Activated CD4-positive, alpha-beta T cell treated with anti-CD3 and anti-CD28 coated beads, Interleukin-2, amount 10 ng/mL, durations not matched to agents 24 days and 14 days (primary cell): Measurements from ENCODE around the gene AK8. TPM values are rescaled to one million over a fixed set of nuclear protein-coding genes. Genes with fewer than 3 reads are reported as not detected.

Experiments
- DNase-seq: peaks from one replicate; pipeline ENCODE4 v3.0.0; 2022
- H3K27ac Mint-ChIP-seq: one replicate; pipeline ENCODE4 v1.8.0; 2022; ENCODE audit warnings: mild to moderate bottlenecking, mixed read lengths
- H3K27me3 Mint-ChIP-seq: one replicate; pipeline ENCODE4 v1.8.0; 2022; ENCODE audit warnings: mixed read lengths
- H3K36me3 Mint-ChIP-seq: one replicate; pipeline ENCODE4 v1.8.0; 2022; ENCODE audit warnings: low read depth, mild to moderate bottlenecking, mixed read lengths
- H3K4me1 Mint-ChIP-seq: one replicate; pipeline ENCODE4 v1.8.0; 2021; ENCODE audit warnings: mixed read lengths
- H3K4me3 Mint-ChIP-seq: one replicate; pipeline ENCODE4 v1.8.0; 2022; ENCODE audit warnings: mild to moderate bottlenecking, moderate library complexity, mixed read lengths
- H3K9me3 Mint-ChIP-seq: one replicate; pipeline ENCODE4 v1.8.0; 2021; ENCODE audit warnings: mixed read lengths
- intact Hi-C: fragments of 100-400 bp; cut with micrococcal nuclease; formaldehyde crosslinking; loops from one replicate; pipeline ENCODE4 v1.15.1; 2023
- total RNA-seq: library from RNA; stranded (reverse); gene quantifications from 2 replicates; pipeline ENCODE4 v1.2.3, GENCODE V29; 2022

Gene AK8
- total RNA-seq, 1 donor from 2014 or later: not detected

GRCh38 chr9:132708239-132708638, 169.8 kb downstream of the AK8 start:
- peaks cover 5% of the 10 kb centered on the region for H3K4me1 Mint-ChIP-seq
- intact Hi-C loops: no loop called here
- H3K4me3 Mint-ChIP-seq: no peak overlapping the region
- no peak overlapping the region for H3K27ac Mint-ChIP-seq
- DNase-seq: no peak
- peaks cover 1% of the 10 kb centered on the region for H3K9me3 Mint-ChIP-seq
- H3K36me3 Mint-ChIP-seq: no peaks in the 10 kb centered on the region
- peaks cover 19% of the 10 kb centered on the region for H3K27me3 Mint-ChIP-seq

GRCh38 chr9:132703336-132703735, 174.7 kb downstream of the AK8 start:
- peaks cover 11% of the 10 kb centered on the region for H3K27me3 Mint-ChIP-seq
- no peak overlapping the region for H3K27ac Mint-ChIP-seq
- no peaks in the 10 kb centered on the region for H3K36me3 Mint-ChIP-seq
- no peak for DNase-seq
- peaks cover 4% of the 10 kb centered on the region for H3K9me3 Mint-ChIP-seq
- intact Hi-C loops: no loop called here
- H3K4me3 Mint-ChIP-seq: no peak overlapping the region
- no peaks in the 10 kb centered on the region for H3K4me1 Mint-ChIP-seq

DNA sequence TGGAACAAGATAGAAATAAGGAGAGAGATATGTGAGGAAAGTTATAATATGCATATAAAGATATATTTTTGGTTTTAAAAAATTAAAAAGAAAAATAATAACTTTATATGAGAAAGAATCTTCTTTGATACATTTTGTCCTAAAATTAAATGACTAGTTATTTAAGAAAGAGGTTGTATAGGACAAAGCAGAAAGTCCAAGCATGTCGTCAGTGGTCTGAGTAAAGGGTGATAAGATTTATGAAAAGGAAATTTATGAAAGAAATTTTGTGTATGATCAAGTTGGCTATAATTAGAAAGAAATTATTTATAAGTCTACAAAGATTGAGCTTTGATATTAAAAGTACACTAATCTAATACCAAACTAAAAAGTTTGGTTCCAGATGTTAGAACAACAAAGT, 175.8 kb downstream of the AK8 start:
- Mint-ChIP-seq H3K9me3 (peaks cover 10% of the 10 kb centered on the region), H3K27me3 (peaks cover 11% of the 10 kb centered on the region), H3K4me1 (no peaks in the 10 kb centered on the region), H3K4me3 (no peak overlapping the region), H3K36me3 (no peaks in the 10 kb centered on the region), H3K27ac (no peak overlapping the region)
- DNase-seq: no peak
- intact Hi-C loops: no loop called here

GRCh38 chr9:132699956-132700355, 178.1 kb downstream of the AK8 start:
- DNase-seq: no peak
- H3K4me3 Mint-ChIP-seq: no peak overlapping the region
- H3K4me1 Mint-ChIP-seq: no peaks in the 10 kb centered on the region
- peaks cover 8% of the 10 kb centered on the region for H3K27me3 Mint-ChIP-seq
- intact Hi-C loops: no loop called here
- no peak overlapping the region for H3K27ac Mint-ChIP-seq
- H3K36me3 Mint-ChIP-seq: no peaks in the 10 kb centered on the region
- peaks cover 18% of the 10 kb centered on the region for H3K9me3 Mint-ChIP-seq

DNA sequence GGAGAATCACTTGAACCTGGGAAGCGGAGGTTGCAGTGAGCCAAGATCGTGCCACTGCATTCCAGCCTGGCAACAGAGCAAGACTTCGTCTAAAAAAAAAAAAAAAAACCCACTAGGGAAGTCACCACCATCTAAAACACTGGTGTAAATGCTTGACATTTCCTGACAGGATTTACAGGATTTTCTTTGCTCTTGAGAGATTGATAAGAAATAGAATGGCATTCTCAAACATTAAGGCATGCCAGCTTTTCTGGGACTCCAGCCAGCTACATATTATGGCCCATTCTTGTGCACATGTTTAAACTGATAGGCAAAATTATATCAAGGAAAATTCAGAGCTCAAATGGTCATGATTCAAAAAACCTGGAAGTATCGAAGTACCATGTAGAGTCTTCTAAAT, 179.1 kb downstream of the AK8 start:
- H3K4me3 Mint-ChIP-seq: no peak overlapping the region
- H3K36me3 Mint-ChIP-seq: peaks cover 4% of the 10 kb centered on the region
- no peaks in the 10 kb centered on the region for H3K4me1 Mint-ChIP-seq
- DNase-seq: no peak
- peaks cover 6% of the 10 kb centered on the region for H3K27me3 Mint-ChIP-seq
- no peak overlapping the region for H3K27ac Mint-ChIP-seq
- peaks cover 22% of the 10 kb centered on the region for H3K9me3 Mint-ChIP-seq
- intact Hi-C loops: no loop called here

DNA sequence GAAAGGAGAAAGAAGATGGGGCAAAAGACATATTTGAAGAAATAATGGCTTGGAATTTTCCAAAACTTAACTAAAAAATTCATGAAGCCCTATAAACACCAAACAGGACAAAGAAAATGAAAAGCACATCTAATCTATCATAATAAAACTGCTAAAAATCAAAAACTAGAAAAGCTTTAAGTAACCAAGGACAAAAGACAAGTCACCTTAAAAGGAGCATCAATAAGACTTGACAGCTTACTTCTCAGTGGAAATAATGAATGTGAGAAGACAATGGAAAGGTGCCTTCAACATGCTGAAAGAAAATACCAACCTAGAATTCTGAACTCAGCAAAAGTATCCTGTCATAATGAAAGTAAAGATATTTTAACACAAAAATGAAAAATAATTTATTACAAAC, 180.9 kb downstream of the AK8 start:
- Mint-ChIP-seq H3K4me3 (no peak overlapping the region), H3K9me3 (peaks cover 19% of the 10 kb centered on the region), H3K4me1 (no peaks in the 10 kb centered on the region), H3K36me3 (peaks cover 19% of the 10 kb centered on the region), H3K27me3 (no peaks in the 10 kb centered on the region), H3K27ac (no peak overlapping the region)
- intact Hi-C loops: no loop called here
- DNase-seq: no peak

GRCh38 chr9:132694144-132694543, 183.9 kb downstream of the AK8 start:
- peak; percentile 71 for DNase-seq

GRCh38 chr9:132690696-132691095, 187.4 kb downstream of the AK8 start:
- H3K27me3 Mint-ChIP-seq: no peaks in the 10 kb centered on the region
- H3K4me1 Mint-ChIP-seq: peaks cover 2% of the 10 kb centered on the region
- peaks cover 70% of the 10 kb centered on the region for H3K36me3 Mint-ChIP-seq
- H3K9me3 Mint-ChIP-seq: peaks cover 8% of the 10 kb centered on the region
- DNase-seq: no peak
- no peak overlapping the region for H3K27ac Mint-ChIP-seq
- intact Hi-C loops: no loop called here
- no peak overlapping the region for H3K4me3 Mint-ChIP-seq

More at GRCh38 chr9:132694144-132694543, 183.9 kb downstream of the AK8 start:
- Mint-ChIP-seq H3K9me3 (peaks cover 19% of the 10 kb centered on the region), H3K27me3 (no peaks in the 10 kb centered on the region), H3K4me1 (no peaks in the 10 kb centered on the region), H3K36me3 (peaks cover 46% of the 10 kb centered on the region), H3K27ac (no peak overlapping the region), H3K4me3 (no peak overlapping the region)
- intact Hi-C loops: no loop called here

DNA sequence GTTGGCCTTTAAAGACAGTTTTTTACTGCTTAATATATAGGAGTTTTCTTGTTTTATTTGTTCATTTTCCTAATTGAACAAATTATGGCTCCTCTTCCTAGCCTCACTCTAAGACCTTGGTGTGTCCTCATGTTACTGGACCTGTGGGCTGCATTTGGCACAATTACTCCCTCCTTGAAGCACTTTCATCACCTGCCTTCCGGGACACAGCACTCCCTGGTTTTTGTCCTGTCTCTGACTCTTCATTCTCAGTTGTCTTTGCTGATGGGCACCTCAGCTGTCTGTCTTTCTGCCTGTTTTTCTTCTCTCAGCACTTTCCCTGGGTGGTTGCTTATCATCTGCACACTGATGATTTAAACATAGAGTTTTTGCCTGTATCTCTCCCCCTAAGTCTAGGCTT, 194.2 kb downstream of the AK8 start:
- no peak for DNase-seq
- intact Hi-C loops: no loop called here
- H3K27me3 Mint-ChIP-seq: no peaks in the 10 kb centered on the region
- peaks cover 60% of the 10 kb centered on the region for H3K36me3 Mint-ChIP-seq
- peaks cover 34% of the 10 kb centered on the region for H3K4me1 Mint-ChIP-seq
- H3K9me3 Mint-ChIP-seq: no peaks in the 10 kb centered on the region
- no peak overlapping the region for H3K27ac Mint-ChIP-seq
- H3K4me3 Mint-ChIP-seq: no peak overlapping the region

- peaks cover 62% of the 10 kb centered on the region for H3K36me3 Mint-ChIP-seq
- H3K4me1 Mint-ChIP-seq: peaks cover 37% of the 10 kb centered on the region
- no peaks in the 10 kb centered on the region for H3K9me3 Mint-ChIP-seq
- H3K27me3 Mint-ChIP-seq: no peaks in the 10 kb centered on the region
- H3K27ac Mint-ChIP-seq: no peak overlapping the region
- DNase-seq: no peak
- peak overlapping the region; percentile 22 for H3K4me3 Mint-ChIP-seq
- intact Hi-C loops: no loop called here
Measured at GRCh38 chr9:132681561-132681960, 196.5 kb downstream of the AK8 start.

- peaks cover 54% of the 10 kb centered on the region for H3K36me3 Mint-ChIP-seq
- DNase-seq: no peak
- no peaks in the 10 kb centered on the region for H3K9me3 Mint-ChIP-seq
- H3K27ac Mint-ChIP-seq: peak overlapping the region; percentile 85
- H3K4me1 Mint-ChIP-seq: peaks cover 38% of the 10 kb centered on the region
- no peaks in the 10 kb centered on the region for H3K27me3 Mint-ChIP-seq
- intact Hi-C loops: loop anchor here (1.0 kb wide), 1 partner anchor 8 kb away; no protein-coding TSS in a partner anchor
- peak overlapping the region; percentile 73 for H3K4me3 Mint-ChIP-seq
Measured at GRCh38 chr9:132679946-132680625, 198.0 kb downstream of the AK8 start.

- DNase-seq: no peak
- Mint-ChIP-seq H3K9me3 (no peaks in the 10 kb centered on the region), H3K4me3 (no peak overlapping the region), H3K4me1 (peaks cover 40% of the 10 kb centered on the region), H3K27me3 (no peaks in the 10 kb centered on the region), H3K36me3 (peaks cover 46% of the 10 kb centered on the region), H3K27ac (no peak overlapping the region)
- intact Hi-C loops: no loop called here
Measured at GRCh38 chr9:132677976-132678375, 200.1 kb downstream of the AK8 start.
